Mesodermal cell (in vitro differentiated cells): ENCODE results near the gene NRP2.

Source experiments
- H3K27ac ChIP-seq: 2 replicates; pipeline ENCODE4 v1.7.0; 2013; ENCODE audit warnings: mild to moderate bottlenecking, low read depth, low read length, moderate library complexity; ENCODE audit not compliant: severe bottlenecking
- H3K36me3 ChIP-seq: 2 replicates; pipeline ENCODE4 v1.7.1; 2013; ENCODE audit warnings: mild to moderate bottlenecking, low read length, moderate library complexity; ENCODE audit not compliant: control insufficient read depth, insufficient read depth
- H3K4me1 ChIP-seq: one replicate; pipeline ENCODE4 v1.7.1; 2013; ENCODE audit warnings: mild to moderate bottlenecking, low read length; ENCODE audit not compliant: insufficient read depth, control insufficient read depth, poor library complexity, severe bottlenecking
- H3K4me3 ChIP-seq: 2 replicates; pipeline ENCODE4 v1.7.0; 2013; ENCODE audit warnings: low read length, control low read depth, mild to moderate bottlenecking; ENCODE audit not compliant: insufficient read depth, poor library complexity, severe bottlenecking; ENCODE audit errors: extremely low read depth
- H3K9me3 ChIP-seq: 2 replicates; pipeline ENCODE4 v1.7.1; 2013; ENCODE audit warnings: mild to moderate bottlenecking, low read length, moderate library complexity; ENCODE audit not compliant: control insufficient read depth
- WGBS, 2 experiments: methylation state at CpG; one replicate each; pipeline ENCODE4 v1.1.5; 2013; ENCODE audit warnings: missing lambda C conversion rate in 2 of 2; ENCODE audit not compliant: insufficient coverage in 2 of 2; 5-methylcytosine and 5-hydroxymethylcytosine counted together

Gene NRP2

DNA sequence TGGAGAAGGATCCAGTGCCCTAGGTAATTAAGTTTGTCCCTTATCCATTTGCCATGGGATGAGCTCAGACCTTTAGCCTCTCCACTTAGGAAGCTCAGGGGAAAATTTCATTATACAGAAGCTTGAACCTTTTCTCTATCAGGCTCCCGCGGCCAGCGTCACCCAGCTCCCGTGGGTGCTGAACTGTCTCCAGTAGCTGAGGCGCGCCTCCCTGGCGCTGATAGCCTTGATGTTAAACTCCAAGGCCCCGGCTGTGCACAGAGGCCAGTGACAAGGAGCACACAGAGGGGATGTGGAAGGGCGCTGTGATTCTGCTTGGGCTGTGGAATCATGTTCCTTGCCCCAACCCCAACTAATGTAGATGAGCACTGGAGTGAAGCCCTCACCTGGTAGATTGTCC is 50.8 kb downstream of the NRP2 start:
- H3K36me3 ChIP-seq: peaks cover 84% of the 10 kb centered on the region
- 96 to 97% methylated on average over 5 to 9 of the region's 9 CpGs for WGBS, 2 experiments
- H3K27ac ChIP-seq: peak overlapping the region; percentile 82
- no peaks in the 10 kb centered on the region for H3K9me3 ChIP-seq
- H3K4me1 ChIP-seq: peaks cover 27% of the 10 kb centered on the region
- no peak overlapping the region for H3K4me3 ChIP-seq

DNA sequence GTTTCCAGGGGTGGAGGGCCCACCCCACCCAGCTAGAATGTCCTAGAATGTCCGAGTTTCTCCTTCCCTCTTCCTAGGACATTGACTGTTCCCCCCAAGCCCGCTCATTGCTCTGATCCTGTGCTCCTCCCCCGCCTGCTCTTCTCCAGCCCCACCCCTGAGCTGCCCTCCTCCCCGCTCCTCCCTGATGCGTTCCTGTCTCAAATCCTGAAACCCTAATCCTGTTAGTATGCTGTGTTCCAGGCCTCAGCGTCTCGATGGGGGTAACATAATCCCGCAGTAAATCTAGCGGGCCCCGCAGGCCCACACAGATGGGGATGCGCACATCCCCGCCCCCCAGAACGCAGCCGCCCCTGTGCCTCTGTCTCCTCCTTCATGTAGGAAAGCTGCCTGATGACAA is 51.3 kb downstream of the NRP2 start:
- Histone ChIP-seq H3K9me3 (no peaks in the 10 kb centered on the region), H3K27ac (peak overlapping the region; percentile 82), H3K36me3 (peaks cover 84% of the 10 kb centered on the region), H3K4me1 (peaks cover 27% of the 10 kb centered on the region), H3K4me3 (no peak overlapping the region)
- WGBS, 2 experiments: 51 to 52% methylated on average over 11 to 12 of the region's 14 CpGs

DNA sequence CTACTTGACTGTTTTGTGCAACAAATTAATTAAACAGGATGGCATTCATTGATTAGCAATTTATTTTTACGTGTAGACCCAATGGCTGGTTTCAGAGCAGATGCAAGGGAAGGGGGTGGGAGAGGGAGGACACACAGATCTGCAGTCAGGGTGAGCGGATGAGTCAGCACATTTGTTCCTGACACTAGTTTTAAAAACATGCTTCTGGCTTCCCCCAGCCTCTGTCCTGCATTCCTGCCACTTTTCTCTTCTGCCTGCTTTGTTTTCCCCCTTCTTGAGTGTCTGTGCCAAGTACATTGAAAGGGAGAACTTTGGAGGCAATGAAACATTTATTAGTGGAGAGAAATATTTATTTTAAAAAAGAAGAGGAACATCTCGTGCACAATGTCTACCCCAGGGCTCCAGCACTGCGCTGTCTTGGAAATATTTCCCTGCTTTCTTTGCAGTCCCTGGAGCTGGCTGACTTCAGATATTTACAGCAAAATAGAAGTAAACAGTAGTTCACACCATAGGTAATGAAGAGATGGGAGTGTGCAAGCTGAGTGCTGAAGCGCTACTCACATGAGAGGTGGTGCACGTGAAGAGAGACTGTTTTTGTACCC is 52.2 kb downstream of the NRP2 start:
- Histone ChIP-seq H3K4me3 (no peak overlapping the region), H3K4me1 (peaks cover 27% of the 10 kb centered on the region), H3K9me3 (no peaks in the 10 kb centered on the region), H3K36me3 (peaks cover 84% of the 10 kb centered on the region), H3K27ac (peak overlapping the region; percentile 85)
- WGBS, 2 experiments: 62 to 74% methylated on average over 5 of the region's 6 CpGs

DNA sequence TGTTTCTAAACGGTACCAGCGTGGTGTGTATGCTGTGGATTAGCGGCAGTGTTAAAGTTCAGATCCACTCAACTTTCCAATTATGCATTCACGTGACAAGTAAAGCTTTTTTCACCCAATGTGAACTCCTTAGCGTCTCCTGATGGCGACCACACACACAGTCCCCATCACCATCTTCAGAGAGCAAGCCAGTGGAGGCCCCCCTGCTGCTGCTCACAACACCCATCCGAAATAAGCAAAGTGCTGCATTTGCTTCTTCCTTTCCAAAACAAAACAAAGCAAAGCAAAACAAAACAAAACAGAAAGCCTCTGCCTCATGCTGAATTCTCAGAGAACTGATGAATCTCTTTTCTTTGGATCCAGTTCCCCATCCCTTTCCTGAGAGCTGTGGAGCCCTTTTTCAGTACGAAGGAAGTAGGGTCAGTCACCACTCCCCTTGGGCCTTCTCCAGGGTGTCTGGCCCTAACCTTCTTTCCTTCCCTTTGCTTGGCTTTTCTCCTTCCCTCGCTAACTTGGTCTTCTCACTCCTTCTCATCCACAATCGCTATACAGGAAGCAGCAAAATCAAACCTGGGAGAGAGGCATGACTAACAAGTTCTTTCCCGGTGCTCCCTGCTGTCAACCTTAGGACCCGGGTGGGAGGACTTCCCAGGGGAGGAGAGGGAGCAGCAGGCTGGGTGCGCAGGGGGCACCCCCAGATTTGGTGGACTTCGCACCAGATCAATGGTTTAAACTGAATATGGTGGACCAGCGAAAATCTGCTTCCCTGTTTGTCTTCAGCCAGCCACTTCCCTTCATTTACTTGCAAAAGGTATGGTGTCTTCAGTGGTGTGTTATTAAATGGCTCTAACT is 56.0 kb downstream of the NRP2 start:
- Histone ChIP-seq H3K9me3 (no peaks in the 10 kb centered on the region), H3K4me1 (peaks cover 19% of the 10 kb centered on the region), H3K27ac (peak overlapping the region; percentile 10), H3K36me3 (peaks cover 89% of the 10 kb centered on the region), H3K4me3 (no peak overlapping the region)
- 85 to 93% methylated on average over 7 to 14 of the region's 15 CpGs for WGBS, 2 experiments

DNA sequence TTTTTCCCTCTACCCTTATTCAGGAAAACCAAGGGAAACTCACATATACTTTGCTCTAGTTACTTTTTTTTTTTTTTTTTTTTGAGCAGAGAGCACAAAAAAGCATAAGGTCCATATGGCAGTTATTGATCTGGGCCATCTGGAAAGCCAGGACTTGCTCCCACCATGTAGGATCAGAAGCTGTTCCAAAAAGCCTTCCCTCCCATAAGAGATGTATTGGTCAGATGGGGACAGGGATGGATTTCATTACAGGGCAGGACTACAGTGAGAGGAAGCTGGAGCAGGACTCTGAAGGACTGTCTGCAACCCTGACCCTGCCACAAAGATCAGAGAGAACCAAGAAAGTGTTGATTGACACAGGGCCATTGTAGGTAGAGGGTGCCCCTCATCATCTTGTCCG is 57.3 kb downstream of the NRP2 start:
- no peak overlapping the region for H3K27ac ChIP-seq
- peaks cover 8% of the 10 kb centered on the region for H3K4me1 ChIP-seq
- no peaks in the 10 kb centered on the region for H3K9me3 ChIP-seq
- no peak overlapping the region for H3K4me3 ChIP-seq
- peaks cover 97% of the 10 kb centered on the region for H3K36me3 ChIP-seq
- WGBS, 2 experiments: 100% methylated on average over 1 of the region's 1 CpG; no CpG with 5 or more reads in 1 of the 2 experiments

DNA sequence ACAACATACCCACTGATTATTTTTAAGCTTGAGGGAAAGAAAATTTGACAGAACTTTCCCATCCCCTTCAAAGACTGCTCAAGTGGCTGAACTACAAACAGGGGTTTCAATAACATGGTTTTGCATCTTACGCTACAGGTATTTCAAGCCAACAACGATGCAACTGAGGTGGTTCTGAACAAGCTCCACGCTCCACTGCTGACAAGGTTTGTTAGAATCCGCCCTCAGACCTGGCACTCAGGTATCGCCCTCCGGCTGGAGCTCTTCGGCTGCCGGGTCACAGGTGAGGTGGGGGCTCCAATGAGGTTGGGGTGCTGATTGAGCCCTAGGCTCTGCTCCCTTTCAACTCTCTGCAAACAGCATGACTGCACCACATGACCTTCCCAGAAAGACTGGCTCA is 58.1 kb downstream of the NRP2 start:
- Histone ChIP-seq H3K4me1 (peaks cover 3% of the 10 kb centered on the region), H3K36me3 (peaks cover 97% of the 10 kb centered on the region), H3K4me3 (no peak overlapping the region), H3K9me3 (no peaks in the 10 kb centered on the region), H3K27ac (no peak overlapping the region)
- WGBS, 2 experiments: 96 to 98% methylated on average over 6 to 8 of the region's 8 CpGs

DNA sequence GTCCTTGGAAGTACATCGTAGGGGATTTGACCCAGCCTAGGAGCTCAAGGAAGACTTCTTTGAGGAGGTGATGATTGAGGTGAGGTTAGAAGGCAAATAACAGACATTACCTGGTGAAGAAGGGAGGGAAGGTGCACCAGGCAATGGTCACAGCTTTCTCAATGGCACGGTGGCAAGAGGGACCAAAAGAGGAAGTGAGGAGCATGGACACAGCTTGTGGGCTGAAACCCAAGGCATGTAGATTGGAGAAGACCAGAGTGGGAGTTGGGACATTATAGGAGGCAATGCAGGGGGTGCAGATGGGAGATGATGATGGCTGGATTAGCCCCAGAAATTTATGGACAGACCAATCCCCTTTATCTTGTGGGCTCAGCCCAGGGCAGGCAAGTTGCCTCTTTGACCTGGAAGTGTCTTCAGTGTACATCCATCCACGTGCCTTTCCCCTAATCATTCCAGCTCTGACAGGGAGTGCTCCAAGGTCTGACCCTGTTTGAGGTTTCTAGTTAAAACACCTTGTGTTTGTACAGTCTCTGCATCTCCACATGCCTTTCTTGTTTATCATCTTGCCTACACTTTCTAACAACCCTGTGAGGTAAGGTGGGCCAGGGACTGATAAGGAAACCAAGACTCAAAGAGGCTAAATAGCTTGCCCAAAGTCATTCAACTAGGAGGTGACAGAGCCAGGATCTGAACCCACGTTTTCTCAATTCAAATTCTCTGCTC is 59.1 kb downstream of the NRP2 start:
- Histone ChIP-seq H3K36me3 (peaks cover 100% of the 10 kb centered on the region), H3K27ac (no peak overlapping the region), H3K4me3 (no peak overlapping the region), H3K9me3 (no peaks in the 10 kb centered on the region), H3K4me1 (peaks cover 3% of the 10 kb centered on the region)
- WGBS, 2 experiments: 91 to 97% methylated on average over 2 to 4 of the region's 4 CpGs

DNA sequence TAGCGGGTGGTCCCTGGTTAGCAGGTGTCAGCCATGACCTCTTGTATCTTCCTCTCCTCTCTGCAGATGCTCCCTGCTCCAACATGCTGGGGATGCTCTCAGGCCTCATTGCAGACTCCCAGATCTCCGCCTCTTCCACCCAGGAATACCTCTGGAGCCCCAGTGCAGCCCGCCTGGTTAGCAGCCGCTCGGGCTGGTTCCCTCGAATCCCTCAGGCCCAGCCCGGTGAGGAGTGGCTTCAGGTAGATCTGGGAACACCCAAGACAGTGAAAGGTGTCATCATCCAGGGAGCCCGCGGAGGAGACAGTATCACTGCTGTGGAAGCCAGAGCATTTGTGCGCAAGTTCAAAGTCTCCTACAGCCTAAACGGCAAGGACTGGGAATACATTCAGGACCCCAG is 60.8 kb downstream of the NRP2 start:
- Histone ChIP-seq H3K4me1 (no peaks in the 10 kb centered on the region), H3K36me3 (peaks cover 99% of the 10 kb centered on the region), H3K27ac (no peak overlapping the region), H3K9me3 (no peaks in the 10 kb centered on the region), H3K4me3 (no peak overlapping the region)
- 95 to 100% methylated on average over 7 to 8 of the region's 11 CpGs for WGBS, 2 experiments

DNA sequence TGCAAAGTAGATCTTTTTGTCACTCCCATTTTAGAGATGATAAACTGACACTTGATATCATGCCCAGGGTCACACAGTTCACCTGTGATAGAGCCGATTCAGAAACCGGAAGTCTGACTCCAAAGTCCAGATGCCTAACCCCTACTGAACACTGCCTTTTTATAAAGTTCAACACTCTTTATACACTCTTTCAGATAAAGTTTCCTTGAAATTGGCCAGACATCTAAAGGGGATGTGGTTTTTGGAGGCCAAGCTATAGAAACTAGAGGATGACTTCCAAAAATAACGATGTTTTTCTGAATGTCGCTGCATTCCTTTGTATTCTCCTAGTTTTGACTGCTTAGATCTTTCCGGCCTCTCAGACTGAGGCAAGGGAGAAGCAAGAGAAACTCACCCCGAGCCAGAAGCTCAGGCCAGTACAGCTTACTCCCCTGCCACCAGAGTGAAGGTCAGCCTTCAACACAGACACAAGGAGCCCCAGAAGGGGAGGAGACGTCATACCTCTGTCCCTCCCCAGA is 61.8 kb downstream of the NRP2 start:
- H3K36me3 ChIP-seq: peaks cover 99% of the 10 kb centered on the region
- H3K27ac ChIP-seq: no peak overlapping the region
- H3K4me1 ChIP-seq: no peaks in the 10 kb centered on the region
- H3K4me3 ChIP-seq: no peak overlapping the region
- H3K9me3 ChIP-seq: no peaks in the 10 kb centered on the region
- WGBS, 2 experiments: 90 to 98% methylated on average over 3 to 4 of the region's 7 CpGs

DNA sequence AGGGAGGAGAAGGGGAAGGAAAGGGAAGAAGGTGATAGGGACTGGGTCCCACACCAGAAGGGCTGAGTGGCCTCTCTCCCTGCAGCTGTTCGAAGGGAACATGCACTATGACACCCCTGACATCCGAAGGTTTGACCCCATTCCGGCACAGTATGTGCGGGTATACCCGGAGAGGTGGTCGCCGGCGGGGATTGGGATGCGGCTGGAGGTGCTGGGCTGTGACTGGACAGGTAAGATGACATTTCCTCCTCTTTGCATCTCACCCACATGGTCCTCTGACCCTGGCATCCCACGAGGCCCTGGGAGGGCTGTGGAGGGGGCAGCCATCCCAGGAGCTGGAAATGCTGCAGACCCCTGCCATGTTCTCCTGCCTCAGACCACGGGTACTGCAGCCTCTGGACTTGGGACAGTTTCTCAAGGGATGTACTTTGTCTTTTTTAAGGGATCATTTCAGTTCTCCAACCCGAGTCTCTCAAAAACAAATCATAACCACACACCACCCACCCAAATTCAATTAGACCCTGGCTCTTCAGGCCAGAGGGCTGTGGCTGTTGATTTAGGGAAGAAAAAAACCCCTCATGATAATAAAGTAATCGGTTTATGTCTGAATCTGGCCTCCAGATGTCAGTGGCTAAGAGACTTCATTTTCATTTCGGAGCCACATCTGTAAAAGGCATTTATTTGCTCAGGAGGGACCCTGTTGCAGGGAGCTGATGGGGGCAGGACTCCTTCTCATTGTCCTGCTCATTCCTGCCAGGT is 63.5 kb downstream of the NRP2 start:
- no peaks in the 10 kb centered on the region for H3K9me3 ChIP-seq
- H3K36me3 ChIP-seq: peaks cover 99% of the 10 kb centered on the region

More for the DNA sequence above, 63.5 kb downstream of the NRP2 start:
- 94 to 98% methylated on average over 8 to 11 of the region's 14 CpGs for WGBS, 2 experiments
- Histone ChIP-seq H3K27ac (no peak overlapping the region), H3K4me1 (no peaks in the 10 kb centered on the region), H3K4me3 (no peak overlapping the region)
